Measurements from ENCODE around the gene NUP37.
"Not testable (repeated sequence)": the region's sequence is repeated elsewhere in the genome, so short reads cannot be mapped to it uniquely, and the experiment has no call there.

Gene NUP37

DNA sequence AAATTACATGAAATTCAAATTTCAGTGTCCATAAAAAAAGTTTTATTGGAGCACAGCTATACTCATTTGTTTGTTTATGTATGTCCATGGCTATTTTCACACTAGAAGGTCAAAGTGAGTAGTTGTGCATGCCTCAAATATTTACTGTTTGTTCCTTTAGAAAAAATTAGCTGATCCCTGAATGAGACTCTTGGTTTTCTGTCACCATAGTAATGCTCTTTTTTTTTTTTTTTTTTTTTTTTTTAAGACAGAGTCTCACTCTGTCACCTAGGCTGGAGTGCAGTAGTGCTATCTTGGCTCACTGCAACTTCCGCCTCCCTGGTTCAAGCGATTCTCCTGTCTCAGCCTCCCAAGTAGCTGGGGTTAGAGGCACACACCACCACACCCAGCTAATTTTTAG lies 1.4 kb upstream of the NUP37 start:
- Histone ChIP-seq H3K79me2 (ENCODE audit: control insufficient read depth, insufficient read depth, low read length, unreplicated experiment) (peaks cover 51% of the 10 kb centered on the region), H3K4me1 (ENCODE audit: control insufficient read depth, insufficient read depth, low read length, unreplicated experiment) (peaks cover 16% of the 10 kb centered on the region), H3K36me3 (ENCODE audit: insufficient read depth, low read length) (peaks cover 12% of the 10 kb centered on the region; the same call in 1 of the 2 replicates), H3K27ac (ENCODE audit: low read depth, low read length) (peak overlapping the region; percentile 34; the same call in 1 of the 2 replicates), H3K4me3 (ENCODE audit: low read depth, low read length) (peak overlapping the region; percentile 94)
- not testable (repeated sequence) for H3K27me3 ChIP-seq (ENCODE audit: insufficient read depth, low read length); H2AFZ ChIP-seq (ENCODE audit: low read length, unreplicated experiment)

GRCh38 chr12:102120886-102121285 lies 972 bp upstream of the NUP37 start:
- H3K27ac ChIP-seq (ENCODE audit: low read depth, low read length) = peak overlapping the region; percentile 34

GRCh38 chr12:102120564-102120873 lies 605 bp upstream of the NUP37 start:
- Histone ChIP-seq H3K4me1 (ENCODE audit: control insufficient read depth, insufficient read depth, low read length, unreplicated experiment) (peaks cover 16% of the 10 kb centered on the region), H3K27me3 (ENCODE audit: insufficient read depth, low read length) (no peaks in the 10 kb centered on the region), H3K4me3 (ENCODE audit: low read depth, low read length) (peak overlapping the region; percentile 94), H3K27ac (ENCODE audit: low read depth, low read length) (peak overlapping the region; percentile 34), H2AFZ (ENCODE audit: low read length, unreplicated experiment) (peak overlapping the region; percentile 93), H3K79me2 (ENCODE audit: control insufficient read depth, insufficient read depth, low read length, unreplicated experiment) (peaks cover 51% of the 10 kb centered on the region), H3K36me3 (ENCODE audit: insufficient read depth, low read length) (peaks cover 12% of the 10 kb centered on the region; the same call in 1 of the 2 replicates)

More at GRCh38 chr12:102120886-102121285, 972 bp upstream of the NUP37 start:
- H3K36me3 ChIP-seq (ENCODE audit: insufficient read depth, low read length) = peaks cover 12% of the 10 kb centered on the region; the same call in 1 of the 2 replicates
- peaks cover 16% of the 10 kb centered on the region for H3K4me1 ChIP-seq (ENCODE audit: control insufficient read depth, insufficient read depth, low read length, unreplicated experiment)
- peak overlapping the region; percentile 94 for H3K4me3 ChIP-seq (ENCODE audit: low read depth, low read length)
- H3K79me2 ChIP-seq (ENCODE audit: control insufficient read depth, insufficient read depth, low read length, unreplicated experiment) = peaks cover 51% of the 10 kb centered on the region
- H3K27me3 ChIP-seq (ENCODE audit: insufficient read depth, low read length) = no peaks in the 10 kb centered on the region
- H2AFZ ChIP-seq (ENCODE audit: low read length, unreplicated experiment) = peak overlapping the region; percentile 93

DNA sequence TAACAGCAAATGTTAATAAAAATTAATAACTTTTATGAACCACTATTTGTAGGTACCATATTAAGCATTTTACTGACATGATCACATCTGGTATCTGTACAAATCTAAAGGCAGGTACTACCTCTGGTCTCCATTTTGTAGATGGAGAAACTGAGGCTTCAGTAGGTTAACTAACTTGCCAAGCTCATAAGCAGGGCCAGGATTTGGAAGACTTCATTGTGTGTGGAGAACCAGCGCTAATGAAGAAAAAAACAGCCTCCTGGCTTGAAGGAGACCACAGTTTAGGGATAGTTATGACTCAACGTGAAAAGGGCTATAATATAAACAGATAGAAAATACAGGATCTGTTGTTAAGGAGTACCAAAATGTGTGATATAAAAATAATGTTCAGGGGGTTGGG lies 1.0 kb downstream of the NUP37 start:
- Histone ChIP-seq H3K4me1 (ENCODE audit: control insufficient read depth, insufficient read depth, low read length, unreplicated experiment) (peaks cover 16% of the 10 kb centered on the region), H3K36me3 (ENCODE audit: insufficient read depth, low read length) (peaks cover 12% of the 10 kb centered on the region; the same call in 1 of the 2 replicates), H3K27me3 (ENCODE audit: insufficient read depth, low read length) (no peaks in the 10 kb centered on the region), H3K79me2 (ENCODE audit: control insufficient read depth, insufficient read depth, low read length, unreplicated experiment) (peaks cover 51% of the 10 kb centered on the region), H2AFZ (ENCODE audit: low read length, unreplicated experiment) (no peak overlapping the region), H3K27ac (ENCODE audit: low read depth, low read length) (no peak overlapping the region), H3K4me3 (ENCODE audit: low read depth, low read length) (peak overlapping the region; percentile 94)

DNA sequence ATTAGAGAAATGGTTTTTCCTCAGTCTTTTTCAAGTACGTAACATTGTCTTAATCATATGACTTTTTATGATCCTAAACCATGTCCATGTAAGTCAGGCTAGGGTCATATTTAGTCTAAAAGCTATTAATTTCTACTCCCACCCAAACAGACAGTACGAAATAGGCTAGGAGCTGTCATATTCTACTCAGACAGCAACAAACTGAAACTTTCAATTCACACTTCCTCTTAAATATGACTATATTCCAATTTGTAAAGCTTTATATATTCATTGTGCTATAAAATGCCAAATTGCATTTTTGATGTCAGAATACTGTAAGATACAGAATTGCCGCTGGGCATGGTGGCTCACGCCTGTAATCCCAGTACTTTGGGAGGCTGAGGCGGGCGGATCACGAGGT lies 3.5 kb downstream of the NUP37 start:
- no peak overlapping the region for H2AFZ ChIP-seq (ENCODE audit: low read length, unreplicated experiment)
- peaks cover 11% of the 10 kb centered on the region for H3K4me1 ChIP-seq (ENCODE audit: control insufficient read depth, insufficient read depth, low read length, unreplicated experiment)
- peaks cover 16% of the 10 kb centered on the region for H3K36me3 ChIP-seq (ENCODE audit: insufficient read depth, low read length)
- H3K4me3 ChIP-seq (ENCODE audit: low read depth, low read length) = no peak overlapping the region
- H3K79me2 ChIP-seq (ENCODE audit: control insufficient read depth, insufficient read depth, low read length, unreplicated experiment) = peaks cover 29% of the 10 kb centered on the region
- no peak overlapping the region for H3K27ac ChIP-seq (ENCODE audit: low read depth, low read length)
- no peaks in the 10 kb centered on the region for H3K27me3 ChIP-seq (ENCODE audit: insufficient read depth, low read length)

DNA sequence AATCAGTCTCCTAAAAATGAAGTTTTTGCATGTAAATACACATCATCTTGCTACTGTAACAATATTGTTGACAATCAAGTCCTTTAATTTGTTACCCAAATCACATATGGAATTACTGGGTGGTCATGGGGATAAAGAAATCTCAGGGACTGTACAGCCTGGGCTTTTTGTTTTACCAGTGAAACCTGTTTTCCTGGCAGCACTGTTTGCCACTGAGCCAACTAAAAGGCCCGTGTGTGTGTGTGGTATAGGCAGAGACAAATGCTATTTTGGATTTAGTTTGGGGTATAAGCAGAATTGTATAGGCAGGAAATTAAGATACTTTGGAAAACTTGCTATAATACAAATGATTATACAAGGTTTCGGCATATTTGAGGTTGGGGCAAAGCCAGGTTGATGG lies 5.7 kb downstream of the NUP37 start:
- Histone ChIP-seq H3K79me2 (ENCODE audit: control insufficient read depth, insufficient read depth, low read length, unreplicated experiment) (peaks cover 9% of the 10 kb centered on the region), H3K27me3 (ENCODE audit: insufficient read depth, low read length) (no peaks in the 10 kb centered on the region), H3K4me3 (ENCODE audit: low read depth, low read length) (no peak overlapping the region), H2AFZ (ENCODE audit: low read length, unreplicated experiment) (no peak overlapping the region), H3K27ac (ENCODE audit: low read depth, low read length) (no peak overlapping the region), H3K4me1 (ENCODE audit: control insufficient read depth, insufficient read depth, low read length, unreplicated experiment) (peaks cover 5% of the 10 kb centered on the region), H3K36me3 (ENCODE audit: insufficient read depth, low read length) (peaks cover 34% of the 10 kb centered on the region)

DNA sequence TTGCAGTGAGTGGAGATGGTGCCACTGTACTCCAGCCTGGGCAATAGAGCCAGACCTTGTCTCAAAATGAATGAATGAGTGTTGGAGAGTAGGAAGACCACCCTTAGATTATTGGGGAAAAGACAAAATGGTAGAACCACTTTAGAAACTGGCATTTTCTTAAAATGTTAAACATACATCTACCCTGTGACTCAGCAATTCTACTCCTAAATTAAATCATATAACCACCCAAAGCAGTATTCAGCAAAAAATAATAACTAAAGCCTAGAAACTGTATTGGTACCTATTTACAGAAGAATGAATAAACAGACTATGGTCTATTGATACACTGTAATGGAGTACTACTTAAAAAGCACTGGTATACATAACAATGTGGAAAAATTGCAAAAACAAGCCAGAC lies 9.1 kb downstream of the NUP37 start:
- H2AFZ ChIP-seq (ENCODE audit: low read length, unreplicated experiment) = no peak overlapping the region
- no peaks in the 10 kb centered on the region for H3K79me2 ChIP-seq (ENCODE audit: control insufficient read depth, insufficient read depth, low read length, unreplicated experiment)
- H3K4me3 ChIP-seq (ENCODE audit: low read depth, low read length) = no peak overlapping the region
- peaks cover 57% of the 10 kb centered on the region for H3K36me3 ChIP-seq (ENCODE audit: insufficient read depth, low read length)
- no peak overlapping the region for H3K27ac ChIP-seq (ENCODE audit: low read depth, low read length)
- no peaks in the 10 kb centered on the region for H3K4me1 ChIP-seq (ENCODE audit: control insufficient read depth, insufficient read depth, low read length, unreplicated experiment)
- H3K27me3 ChIP-seq (ENCODE audit: insufficient read depth, low read length) = no peaks in the 10 kb centered on the region

GRCh38 chr12:102107970-102108369 lies 11.9 kb downstream of the NUP37 start:
- Histone ChIP-seq H3K4me1 (ENCODE audit: control insufficient read depth, insufficient read depth, low read length, unreplicated experiment) (no peaks in the 10 kb centered on the region), H3K4me3 (ENCODE audit: low read depth, low read length) (no peak overlapping the region), H3K27me3 (ENCODE audit: insufficient read depth, low read length) (no peaks in the 10 kb centered on the region), H3K79me2 (ENCODE audit: control insufficient read depth, insufficient read depth, low read length, unreplicated experiment) (no peaks in the 10 kb centered on the region), H3K27ac (ENCODE audit: low read depth, low read length) (no peak overlapping the region), H2AFZ (ENCODE audit: low read length, unreplicated experiment) (no peak overlapping the region), H3K36me3 (ENCODE audit: insufficient read depth, low read length) (peaks cover 75% of the 10 kb centered on the region)

DNA sequence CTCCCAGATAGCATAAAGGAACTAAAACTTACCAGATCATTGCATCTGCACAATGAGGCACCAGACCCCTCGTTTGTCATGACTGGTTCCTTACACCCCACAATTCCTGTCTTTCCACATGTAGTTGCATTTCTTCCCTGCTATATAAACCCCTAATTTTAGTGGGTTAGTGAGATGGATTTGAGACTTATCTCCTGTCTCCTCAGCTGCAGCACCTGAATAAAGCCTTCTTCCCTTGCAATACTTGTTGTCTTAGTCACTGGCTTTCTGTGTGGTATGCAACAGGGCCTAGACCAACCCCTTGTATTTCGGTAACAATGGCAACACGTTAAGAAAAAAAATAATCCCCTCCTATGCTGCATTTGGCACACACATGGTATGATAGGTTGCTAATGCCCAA lies 13.0 kb downstream of the NUP37 start:
- peaks cover 75% of the 10 kb centered on the region for H3K36me3 ChIP-seq (ENCODE audit: insufficient read depth, low read length)
- H2AFZ ChIP-seq (ENCODE audit: low read length, unreplicated experiment) = no peak overlapping the region
- no peaks in the 10 kb centered on the region for H3K27me3 ChIP-seq (ENCODE audit: insufficient read depth, low read length)
- H3K79me2 ChIP-seq (ENCODE audit: control insufficient read depth, insufficient read depth, low read length, unreplicated experiment) = no peaks in the 10 kb centered on the region
- H3K4me3 ChIP-seq (ENCODE audit: low read depth, low read length) = no peak overlapping the region
- H3K27ac ChIP-seq (ENCODE audit: low read depth, low read length) = no peak overlapping the region
- H3K4me1 ChIP-seq (ENCODE audit: control insufficient read depth, insufficient read depth, low read length, unreplicated experiment) = no peaks in the 10 kb centered on the region

GRCh38 chr12:102096855-102097254 lies 23.1 kb downstream of the NUP37 start:
- Histone ChIP-seq H3K27me3 (ENCODE audit: insufficient read depth, low read length) (no peaks in the 10 kb centered on the region), H3K79me2 (ENCODE audit: control insufficient read depth, insufficient read depth, low read length, unreplicated experiment) (peaks cover 3% of the 10 kb centered on the region), H3K27ac (ENCODE audit: low read depth, low read length) (no peak overlapping the region), H3K4me3 (ENCODE audit: low read depth, low read length) (no peak overlapping the region), H2AFZ (ENCODE audit: low read length, unreplicated experiment) (no peak overlapping the region), H3K4me1 (ENCODE audit: control insufficient read depth, insufficient read depth, low read length, unreplicated experiment) (peaks cover 15% of the 10 kb centered on the region), H3K36me3 (ENCODE audit: insufficient read depth, low read length) (no peaks in the 10 kb centered on the region; the same call in 1 of the 2 replicates)

DNA sequence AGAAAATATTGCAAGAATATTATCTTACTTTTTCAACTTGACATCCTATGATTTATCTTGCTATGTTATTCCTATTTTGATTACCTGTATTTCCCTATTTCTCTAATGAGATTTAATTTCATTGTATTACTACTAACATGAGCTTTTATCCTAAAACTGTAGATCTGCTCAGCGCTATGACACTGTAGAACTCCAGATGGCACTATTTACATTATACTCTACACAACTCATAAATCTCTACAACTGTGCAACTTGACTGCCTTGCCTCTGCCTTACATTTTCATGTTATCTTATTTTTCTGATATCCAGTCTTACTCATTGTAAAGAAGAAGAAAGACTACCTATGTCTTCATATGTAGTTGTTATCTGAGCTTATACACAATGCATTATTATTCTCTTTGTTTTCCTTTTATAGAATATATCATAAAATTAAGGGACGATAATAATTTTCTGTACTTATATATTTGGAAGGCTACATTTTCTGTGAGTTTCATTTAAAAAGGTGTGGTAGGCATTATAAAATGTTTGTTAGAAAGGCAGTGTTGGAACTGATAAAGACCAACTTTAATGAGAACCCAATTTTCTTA lies 24.1 kb downstream of the NUP37 start:
- H3K36me3 ChIP-seq (ENCODE audit: insufficient read depth, low read length) = no peaks in the 10 kb centered on the region; the same call in 1 of the 2 replicates
- H3K79me2 ChIP-seq (ENCODE audit: control insufficient read depth, insufficient read depth, low read length, unreplicated experiment) = peaks cover 3% of the 10 kb centered on the region
- no peaks in the 10 kb centered on the region for H3K27me3 ChIP-seq (ENCODE audit: insufficient read depth, low read length)
- no peak overlapping the region for H3K4me3 ChIP-seq (ENCODE audit: low read depth, low read length)
- no peak overlapping the region for H2AFZ ChIP-seq (ENCODE audit: low read length, unreplicated experiment)
- peaks cover 15% of the 10 kb centered on the region for H3K4me1 ChIP-seq (ENCODE audit: control insufficient read depth, insufficient read depth, low read length, unreplicated experiment)
- H3K27ac ChIP-seq (ENCODE audit: low read depth, low read length) = no peak overlapping the region

All from ACC112 (cell line).